HEK293T (cell line): ENCODE data around the gene KCND3.

Experiments used
- FOXK2 ChIP-seq: fragments of 450-650 bp; IDR thresholded peaks from 2 replicates; pipeline ENCODE4 v1.6.1; 2016; ENCODE audit warnings: mild to moderate bottlenecking
- FOXM1 ChIP-seq: fragments of 450-650 bp; IDR thresholded peaks from 2 replicates; pipeline ENCODE4 v1.6.1; 2017; ENCODE audit warnings: mild to moderate bottlenecking, borderline replicate concordance
- HDGF ChIP-seq: fragments of 450-650 bp; IDR thresholded peaks from 2 replicates; pipeline ENCODE4 v1.6.1; 2017; ENCODE audit warnings: antibody characterized with exemption, borderline replicate concordance
- L3MBTL2 ChIP-seq: fragments of 450-650 bp; conservative IDR thresholded peaks from 2 replicates; pipeline ENCODE4 v1.6.1; 2016; ENCODE audit warnings: mild to moderate bottlenecking
- SP1 ChIP-seq: fragments of 450-650 bp; IDR thresholded peaks from 2 replicates; pipeline ENCODE4 v1.6.1; 2017
- SUZ12 ChIP-seq: fragments of 450-650 bp; IDR thresholded peaks from 2 replicates; pipeline ENCODE4 v1.6.1; 2016; ENCODE audit warnings: mild to moderate bottlenecking

DNA sequence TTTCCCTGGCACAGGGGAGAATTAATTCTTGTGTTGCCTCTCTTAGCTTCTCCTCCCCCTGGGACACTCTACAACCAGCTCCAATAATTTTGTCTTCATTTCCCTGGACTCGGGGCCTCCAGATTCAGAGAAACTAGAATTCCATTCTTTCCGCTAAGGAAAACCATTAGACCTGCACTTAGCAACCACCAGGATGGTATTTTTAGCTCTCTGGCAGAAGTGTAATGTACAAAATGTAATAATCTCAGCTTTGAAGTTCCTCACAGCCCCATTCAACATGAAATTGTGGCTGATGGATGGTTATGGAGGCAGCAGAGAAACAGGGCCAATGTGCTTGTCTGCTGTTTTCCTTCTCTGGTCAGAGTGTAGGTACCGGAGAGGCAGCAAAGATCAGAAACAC lies 113.8 kb downstream of the KCND3 start:
- TF ChIP-seq FOXM1 (no peak), L3MBTL2 (no peak), SP1 (no peak), SUZ12 (no peak), FOXK2 (no peak), HDGF (no peak)
